Testis (tissue), 3 donors: ENCODE results near the gene KRT81. TPM values are rescaled to one million over a fixed set of nuclear protein-coding genes. Genes with fewer than 3 reads are reported as not detected.

Experiments
- DNase-seq: peaks from one replicate; pipeline ENCODE4 v3.0.0-alpha.2; 2019
- H3K27ac ChIP-seq, 2 donors: fragments of 200-600 bp; sonication (generic); one replicate each; pipeline ENCODE4 v1.5.1; 2019
- H3K27me3 ChIP-seq: fragments of 200-600 bp; sonication (generic); one replicate; pipeline ENCODE4 v1.5.1; 2019
- H3K36me3 ChIP-seq: fragments of 200-600 bp; sonication (generic); one replicate; pipeline ENCODE4 v1.5.1; 2017; ENCODE audit warnings: low read depth; ENCODE audit errors: missing control alignments
- H3K4me1 ChIP-seq: fragments of 200-600 bp; sonication (generic); one replicate; pipeline ENCODE4 v1.5.1; 2019
- H3K4me3 ChIP-seq, 2 donors: fragments of 200-600 bp; sonication (generic); one replicate each; pipeline ENCODE4 v1.5.1; 2017 to 2019
- H3K9me3 ChIP-seq: fragments of 200-600 bp; sonication (generic); one replicate; pipeline ENCODE4 v1.5.1; 2017
- CTCF ChIP-seq, 3 experiments: fragments of 450-650 bp in 2 of 3; fragments of 200-600 bp in 1 of 3; sonication (generic) in 1 of 3; IDR thresholded peaks; one replicate each; pipeline ENCODE4 v1.5.1; 2016 to 2019; ENCODE audit warnings: antibody characterized with exemption in 3 of 3, mild to moderate bottlenecking in 2 of 3, moderate library complexity in 1 of 3
- POLR2A ChIP-seq: fragments of 450-650 bp; IDR thresholded peaks from one replicate; pipeline ENCODE4 v1.6.1; 2017; ENCODE audit warnings: antibody characterized with exemption, mild to moderate bottlenecking, moderate library complexity
- WGBS, 2 donors: methylation state at CpG; one replicate each; pipeline ENCODE4 v1.1.5; 2018; 5-methylcytosine and 5-hydroxymethylcytosine counted together
- intact Hi-C: fragments of 100-400 bp; cut with DNase I; formaldehyde crosslinking; loops from one replicate; pipeline ENCODE4 v1.15.1; 2023; ENCODE audit warnings: low total_unique reads
- polyA plus RNA-seq: library from polyadenylated mRNA; stranded (reverse); fragments of 350-450 nt; fragmentation: Illumina TruSeq; extraction: RNeasy Lipid Tissue Mini Kit (QIAGEN cat#74804); gene quantifications from one replicate; pipeline ENCODE4 v1.2.3, GENCODE V29; 2014; ENCODE audit warnings: low read depth, low replicate concordance; ENCODE audit not compliant: insufficient read depth
- total RNA-seq, 2 donors: library from RNA; depleted of rRNA; stranded (reverse); fragments of >200 nt; gene quantifications; one replicate each; pipeline ENCODE4 v1.2.3, GENCODE V29; 2016

Gene KRT81
- total and polyA plus RNA-seq, 3 donors from 2014 or later, result 0.74 TPM; not detected in 2

- Histone ChIP-seq H3K9me3 (no peaks in the 10 kb centered on the region), H3K27ac (no peak overlapping the region), H3K36me3 (no peaks in the 10 kb centered on the region), H3K4me1 (no peaks in the 10 kb centered on the region), H3K4me3 (no peak overlapping the region), H3K27me3 (no peaks in the 10 kb centered on the region)
- WGBS, 2 donors, result 79 to 91% methylated on average over 3 of the region's 3 CpGs
- intact Hi-C loops, result no loop called here
- TF ChIP-seq POLR2A (no peak), CTCF (IDR thresholded peaks at IDR 0.05) (no peak)
- no peak for DNase-seq
These were observed 23.6 kb downstream of the KRT81 start for GRCh38 chr12:52267699-52268098.

- intact Hi-C loops, result no loop called here
- DNase-seq, result no peak
- H3K4me1 ChIP-seq, result no peaks in the 10 kb centered on the region
- no peaks in the 10 kb centered on the region for H3K9me3 ChIP-seq
- no peak overlapping the region for H3K4me3 ChIP-seq
- no peak overlapping the region for H3K27ac ChIP-seq
- H3K27me3 ChIP-seq, result no peaks in the 10 kb centered on the region
- no peaks in the 10 kb centered on the region for H3K36me3 ChIP-seq
- 100% methylated on average over 3 of the region's 3 CpGs for WGBS, 2 donors
- TF ChIP-seq CTCF (IDR thresholded peaks at IDR 0.05), result no peak
- no peak for TF ChIP-seq POLR2A
These were observed 24.1 kb downstream of the KRT81 start for GRCh38 chr12:52267266-52267665.

GRCh38 chr12:52266514-52266913, 24.8 kb downstream of the KRT81 start:
- H3K4me1 ChIP-seq, result no peaks in the 10 kb centered on the region
- H3K9me3 ChIP-seq, result no peaks in the 10 kb centered on the region
- no peak for DNase-seq
- 97 to 100% methylated on average over 1 to 2 of the region's 2 CpGs for WGBS, 2 donors
- intact Hi-C loops, result no loop called here
- H3K27me3 ChIP-seq, result no peaks in the 10 kb centered on the region
- no peaks in the 10 kb centered on the region for H3K36me3 ChIP-seq
- H3K4me3 ChIP-seq, result no peak overlapping the region
- TF ChIP-seq POLR2A (no peak), CTCF (IDR thresholded peaks at IDR 0.05) (no peak)
- H3K27ac ChIP-seq, result no peak overlapping the region

GRCh38 chr12:52264435-52264825, 26.9 kb downstream of the KRT81 start:
- H3K27me3 ChIP-seq, result no peaks in the 10 kb centered on the region
- no peaks in the 10 kb centered on the region for H3K4me1 ChIP-seq
- H3K9me3 ChIP-seq, result no peaks in the 10 kb centered on the region
- DNase-seq, result no peak
- TF ChIP-seq CTCF (IDR thresholded peaks at IDR 0.05), result no peak
- no peak for TF ChIP-seq POLR2A
- WGBS, 2 donors, result 84 to 92% methylated on average over 2 of the region's 2 CpGs
- no peak overlapping the region for H3K4me3 ChIP-seq
- intact Hi-C loops, result no loop called here
- no peaks in the 10 kb centered on the region for H3K36me3 ChIP-seq
- H3K27ac ChIP-seq, result no peak overlapping the region

GRCh38 chr12:52263761-52264434, 27.4 kb downstream of the KRT81 start:
- TF ChIP-seq CTCF (IDR thresholded peaks at IDR 0.05), result no peak
- TF ChIP-seq POLR2A, result no peak
- no peaks in the 10 kb centered on the region for H3K36me3 ChIP-seq
- 84 to 86% methylated on average over 4 to 7 of the region's 7 CpGs for WGBS, 2 donors
- H3K4me1 ChIP-seq, result no peaks in the 10 kb centered on the region
- H3K9me3 ChIP-seq, result no peaks in the 10 kb centered on the region
- H3K4me3 ChIP-seq, result no peak overlapping the region
- intact Hi-C loops, result no loop called here
- DNase-seq, result no peak
- H3K27ac ChIP-seq, result no peak overlapping the region
- no peaks in the 10 kb centered on the region for H3K27me3 ChIP-seq
